ENCODE measurements around the gene GALNT17. TPM values are rescaled to one million over a fixed set of nuclear protein-coding genes. Genes with fewer than 3 reads are reported as not detected.

GALNT17 gene
- total and polyA plus RNA-seq, 12 donors, result 0.94 to 37.5 (median 8.1) TPM

DNA sequence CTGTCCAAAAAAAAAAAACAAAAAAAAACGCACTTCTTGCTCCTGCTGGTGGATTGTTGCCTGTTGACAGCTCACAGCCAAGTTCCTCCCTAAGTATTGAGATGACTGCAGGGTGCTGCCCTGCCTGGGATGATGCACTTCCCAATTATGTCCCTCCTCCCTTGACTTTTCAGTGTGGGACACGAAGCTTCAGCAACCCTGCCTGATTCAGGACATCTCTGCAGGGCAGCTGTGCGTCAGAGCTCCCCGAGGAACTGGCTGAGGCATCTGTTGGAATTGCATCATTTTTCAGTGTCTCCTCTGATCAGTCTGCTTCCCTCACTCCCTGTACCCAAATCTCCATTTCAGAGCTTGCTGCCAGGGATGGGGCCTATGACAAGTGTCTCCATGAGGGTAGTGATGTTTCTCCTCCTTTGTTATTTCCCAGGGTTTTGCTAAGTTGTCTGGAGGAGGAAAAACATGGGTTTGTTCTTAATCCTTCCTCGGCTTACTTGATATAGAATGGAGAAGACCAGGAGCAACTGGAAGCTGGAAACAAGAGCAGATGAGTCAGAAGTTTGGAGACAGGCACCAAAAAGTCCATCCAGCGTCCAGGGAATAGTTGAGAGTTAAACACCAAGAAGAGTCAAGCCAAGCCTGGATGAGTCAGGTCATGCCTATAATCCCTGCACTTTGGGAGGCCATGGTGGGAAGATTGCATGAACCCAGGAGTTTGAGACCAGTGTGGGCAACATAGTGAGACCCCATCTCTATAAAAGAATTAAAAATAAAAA lies 355.1 kb downstream of the GALNT17 start:
- intact Hi-C loops (cut with DNase I), result no loop called here
- H3K27ac ChIP-seq, result no peak overlapping the region

GRCh38 chr7:71488308-71488707 lies 356.4 kb downstream of the GALNT17 start:
- H3K27ac ChIP-seq, result no peak overlapping the region
- peak in 1 of 7 donors; percentile 4 for DNase-seq
- no peaks in the 10 kb centered on the region for H3K36me3 ChIP-seq (replicated peaks in 1 of 2)
- H3K9me3 ChIP-seq (replicated peaks in 1 of 3), result no peaks in the 10 kb centered on the region
- H3K27me3 ChIP-seq, result no peaks in the 10 kb centered on the region
- no peak for TF ChIP-seq POLR2A (IDR thresholded peaks at IDR 0.05)
- TF ChIP-seq, protein P1, sequence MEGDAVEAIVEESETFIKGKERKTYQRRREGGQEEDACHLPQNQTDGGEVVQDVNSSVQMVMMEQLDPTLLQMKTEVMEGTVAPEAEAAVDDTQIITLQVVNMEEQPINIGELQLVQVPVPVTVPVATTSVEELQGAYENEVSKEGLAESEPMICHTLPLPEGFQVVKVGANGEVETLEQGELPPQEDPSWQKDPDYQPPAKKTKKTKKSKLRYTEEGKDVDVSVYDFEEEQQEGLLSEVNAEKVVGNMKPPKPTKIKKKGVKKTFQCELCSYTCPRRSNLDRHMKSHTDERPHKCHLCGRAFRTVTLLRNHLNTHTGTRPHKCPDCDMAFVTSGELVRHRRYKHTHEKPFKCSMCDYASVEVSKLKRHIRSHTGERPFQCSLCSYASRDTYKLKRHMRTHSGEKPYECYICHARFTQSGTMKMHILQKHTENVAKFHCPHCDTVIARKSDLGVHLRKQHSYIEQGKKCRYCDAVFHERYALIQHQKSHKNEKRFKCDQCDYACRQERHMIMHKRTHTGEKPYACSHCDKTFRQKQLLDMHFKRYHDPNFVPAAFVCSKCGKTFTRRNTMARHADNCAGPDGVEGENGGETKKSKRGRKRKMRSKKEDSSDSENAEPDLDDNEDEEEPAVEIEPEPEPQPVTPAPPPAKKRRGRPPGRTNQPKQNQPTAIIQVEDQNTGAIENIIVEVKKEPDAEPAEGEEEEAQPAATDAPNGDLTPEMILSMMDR (IDR thresholded peaks at IDR 0.05), result no peak
- no peak overlapping the region for H3K4me3 ChIP-seq
- intact Hi-C loops (cut with DNase I), result no loop called here
- H3K4me1 ChIP-seq (replicated peaks in 1 of 2), result no peaks in the 10 kb centered on the region
- 74 to 84% (median 77%) methylated on average over 2 of the region's 2 CpGs for WGBS, 4 donors

More for the DNA sequence above, 355.1 kb downstream of the GALNT17 start:
- Histone ChIP-seq H3K27me3 (no peaks in the 10 kb centered on the region), H3K9me3 (replicated peaks in 1 of 3) (no peaks in the 10 kb centered on the region), H3K4me1 (replicated peaks in 1 of 2) (no peaks in the 10 kb centered on the region), H3K4me3 (no peak overlapping the region), H3K36me3 (replicated peaks in 1 of 2) (no peaks in the 10 kb centered on the region)
- no peak for TF ChIP-seq POLR2A (IDR thresholded peaks at IDR 0.05)
- TF ChIP-seq, protein P1 (IDR thresholded peaks at IDR 0.05), result no peak
- WGBS, 4 donors, result 71 to 92% (median 83%) methylated on average over 6 of the region's 6 CpGs
- DNase-seq, result no peak

DNA sequence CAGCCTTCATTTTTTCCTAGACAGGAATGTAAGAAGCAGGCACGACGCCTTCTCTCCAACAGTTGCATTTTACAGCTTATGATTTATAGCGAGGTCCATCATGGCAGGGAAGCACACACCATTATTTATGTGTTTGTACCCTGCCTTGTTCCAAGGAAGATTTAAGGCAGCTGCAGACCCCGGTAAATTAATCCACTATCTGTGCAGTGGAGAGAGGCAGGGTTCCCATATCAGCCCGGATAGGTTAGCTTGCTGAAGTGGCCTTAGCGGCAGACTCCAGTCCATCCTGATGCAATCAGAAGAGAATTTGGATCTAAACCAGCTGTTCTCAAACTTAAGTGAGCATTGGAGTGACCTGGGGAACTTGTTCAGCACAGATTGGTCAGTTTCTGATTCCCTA lies 359.4 kb downstream of the GALNT17 start:
- intact Hi-C loops (cut with DNase I), result no loop called here
- DNase-seq, result no peak
- TF ChIP-seq, protein P1 (IDR thresholded peaks at IDR 0.05), result no peak
- TF ChIP-seq POLR2A (IDR thresholded peaks at IDR 0.05), result no peak

GRCh38 chr7:71495828-71496227 lies 363.9 kb downstream of the GALNT17 start:
- 83 to 92% (median 86%) methylated on average over 4 of the region's 4 CpGs for WGBS, 4 donors
- H3K4me1 ChIP-seq (replicated peaks in 1 of 2), result no peaks in the 10 kb centered on the region
- no peak overlapping the region for H3K27ac ChIP-seq
- intact Hi-C loops (cut with DNase I), result no loop called here
- H3K36me3 ChIP-seq (replicated peaks in 1 of 2), result no peaks in the 10 kb centered on the region
- TF ChIP-seq, protein P1 (IDR thresholded peaks at IDR 0.05), result no peak
- no peak for DNase-seq
- H3K4me3 ChIP-seq, result no peak overlapping the region
- H3K27me3 ChIP-seq, result no peaks in the 10 kb centered on the region
- no peaks in the 10 kb centered on the region for H3K9me3 ChIP-seq (replicated peaks in 1 of 3)

More for the DNA sequence above, 359.4 kb downstream of the GALNT17 start:
- Histone ChIP-seq H3K27ac (no peak overlapping the region), H3K9me3 (replicated peaks in 1 of 3) (no peaks in the 10 kb centered on the region), H3K4me1 (replicated peaks in 1 of 2) (no peaks in the 10 kb centered on the region), H3K36me3 (replicated peaks in 1 of 2) (no peaks in the 10 kb centered on the region), H3K27me3 (no peaks in the 10 kb centered on the region), H3K4me3 (no peak overlapping the region)
- 72 to 76% (median 75%) methylated on average over 5 to 6 of the region's 6 CpGs for WGBS, 4 donors
